GM18498 (cell line): Measurements from ENCODE around the gene SOHLH2.

ENCODE experiments used
- ATAC-seq: cut with Tn5 transposase; IDR thresholded peaks from one replicate; pipeline ENCODE4 v1.9.1; 2021; ENCODE audit warnings: mild to moderate bottlenecking, moderate library complexity; ENCODE audit not compliant: unreplicated experiment

Gene SOHLH2, protein sequence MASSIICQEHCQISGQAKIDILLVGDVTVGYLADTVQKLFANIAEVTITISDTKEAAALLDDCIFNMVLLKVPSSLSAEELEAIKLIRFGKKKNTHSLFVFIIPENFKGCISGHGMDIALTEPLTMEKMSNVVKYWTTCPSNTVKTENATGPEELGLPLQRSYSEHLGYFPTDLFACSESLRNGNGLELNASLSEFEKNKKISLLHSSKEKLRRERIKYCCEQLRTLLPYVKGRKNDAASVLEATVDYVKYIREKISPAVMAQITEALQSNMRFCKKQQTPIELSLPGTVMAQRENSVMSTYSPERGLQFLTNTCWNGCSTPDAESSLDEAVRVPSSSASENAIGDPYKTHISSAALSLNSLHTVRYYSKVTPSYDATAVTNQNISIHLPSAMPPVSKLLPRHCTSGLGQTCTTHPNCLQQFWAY

DNA sequence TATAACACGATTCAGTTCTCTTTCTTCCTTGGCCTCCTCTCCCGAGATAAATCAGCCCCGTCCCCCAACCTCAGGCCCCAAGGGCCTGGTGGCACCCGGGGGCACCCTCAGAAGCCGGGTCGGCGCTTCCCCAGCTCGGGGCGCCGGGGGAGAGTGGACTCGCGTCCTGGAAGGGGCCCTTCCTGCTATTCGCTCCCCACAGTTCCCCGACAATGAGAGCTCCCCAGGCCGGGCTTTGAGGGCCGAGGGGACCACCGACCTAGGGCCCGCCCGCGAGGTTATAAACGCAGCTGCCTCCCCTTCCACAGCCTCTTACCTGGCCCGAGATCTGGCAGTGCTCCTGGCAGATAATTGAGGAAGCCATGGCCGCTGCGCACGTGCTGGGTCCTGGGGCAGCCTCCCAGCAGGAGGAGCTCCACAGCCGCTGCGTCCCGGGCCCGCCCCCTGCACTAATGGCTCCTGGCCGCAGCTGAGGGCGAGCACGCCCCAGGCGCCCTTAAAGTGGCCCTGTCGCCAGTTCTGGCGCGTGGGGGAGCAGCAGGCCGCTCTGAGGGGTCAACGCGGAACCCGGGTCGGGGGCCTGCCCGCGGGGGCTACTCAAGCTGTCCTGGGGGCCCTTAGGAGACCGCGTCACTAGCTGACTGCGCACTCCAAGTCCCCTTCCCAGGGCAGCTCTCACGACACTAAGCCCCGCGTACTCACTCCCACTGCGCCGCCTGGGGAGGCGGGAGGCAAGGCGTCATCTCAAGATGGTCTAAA, at the start of gene SOHLH2:
Gene SOHLH2 (minus strand): TSS at position 394 of the 759 bp plus-strand sequence. CDS start 30 bp downstream, at position 364.
- no peak for ATAC-seq

GRCh38 chr13:36261976-36262375, 47.6 kb upstream of the SOHLH2 start:
- ATAC-seq = no peak

DNA sequence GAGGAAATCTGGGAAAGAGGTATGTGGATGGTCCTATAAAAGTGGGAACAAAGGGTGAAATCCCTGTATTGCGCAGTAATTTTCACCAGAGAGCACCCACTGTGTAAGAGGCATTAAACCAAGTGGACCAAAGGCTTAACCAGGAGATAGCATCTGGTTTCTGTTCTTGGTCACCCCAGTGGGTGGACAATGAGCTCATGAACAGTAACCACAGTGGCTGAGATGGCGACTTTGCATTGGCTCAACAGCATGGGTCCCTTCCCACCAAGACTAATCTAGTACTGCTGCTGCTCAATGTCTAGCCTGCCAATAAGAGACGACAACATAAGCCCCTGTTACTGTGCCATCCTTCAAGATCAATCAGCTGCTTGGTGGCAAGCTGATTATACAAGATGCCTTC, 46.7 kb upstream of the SOHLH2 start:
- no peak for ATAC-seq

GRCh38 chr13:36259361-36260137, 45.2 kb upstream of the SOHLH2 start:
- no peak for ATAC-seq

DNA sequence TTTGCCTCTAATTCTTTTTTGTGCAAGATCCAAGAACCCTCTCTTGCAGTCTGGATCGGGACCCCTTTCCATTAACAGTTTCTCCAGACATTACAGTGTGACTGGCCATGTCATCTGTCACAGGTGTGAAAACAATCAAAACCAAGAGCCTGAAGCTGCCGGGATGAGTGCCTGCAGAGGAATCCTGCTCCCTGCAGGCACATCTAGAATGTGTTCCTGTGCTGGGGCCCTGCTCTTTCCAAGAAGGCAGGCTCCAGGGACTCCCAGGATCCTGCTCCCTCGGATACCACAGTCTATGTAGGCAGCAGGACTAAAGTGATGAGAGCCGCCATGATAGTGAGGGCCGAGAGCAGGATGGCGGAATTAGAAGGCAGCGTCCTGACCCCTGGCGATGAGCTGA, 44.5 kb upstream of the SOHLH2 start:
- no peak for ATAC-seq

- ATAC-seq = no peak
Measured at GRCh38 chr13:36251526-36251925, 37.2 kb upstream of the SOHLH2 start.

- ATAC-seq = no peak
Measured at GRCh38 chr13:36251017-36251416, 36.7 kb upstream of the SOHLH2 start.

GRCh38 chr13:36248700-36249099, 34.3 kb upstream of the SOHLH2 start:
- no peak for ATAC-seq

DNA sequence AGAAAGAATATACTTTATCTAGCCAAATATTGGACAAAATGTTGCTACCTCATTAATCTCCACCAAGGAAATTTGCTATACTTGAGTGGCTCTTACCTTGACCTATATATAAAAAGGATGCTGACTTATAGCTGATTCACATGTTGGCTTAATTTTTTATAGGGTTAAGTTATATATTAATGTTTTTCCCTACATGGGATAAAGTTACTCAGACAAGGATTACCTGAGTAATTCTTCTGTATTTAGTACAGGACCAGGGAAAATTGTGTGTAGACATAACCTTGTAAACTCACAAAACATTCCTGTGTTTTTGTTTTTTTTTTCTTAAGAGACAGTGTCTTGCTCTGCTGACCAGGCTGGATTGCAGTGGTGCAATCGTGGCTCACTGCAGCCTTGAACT, 30.6 kb upstream of the SOHLH2 start:
- ATAC-seq = no peak

- ATAC-seq = no peak
Measured at GRCh38 chr13:36244073-36244472, 29.7 kb upstream of the SOHLH2 start.

DNA sequence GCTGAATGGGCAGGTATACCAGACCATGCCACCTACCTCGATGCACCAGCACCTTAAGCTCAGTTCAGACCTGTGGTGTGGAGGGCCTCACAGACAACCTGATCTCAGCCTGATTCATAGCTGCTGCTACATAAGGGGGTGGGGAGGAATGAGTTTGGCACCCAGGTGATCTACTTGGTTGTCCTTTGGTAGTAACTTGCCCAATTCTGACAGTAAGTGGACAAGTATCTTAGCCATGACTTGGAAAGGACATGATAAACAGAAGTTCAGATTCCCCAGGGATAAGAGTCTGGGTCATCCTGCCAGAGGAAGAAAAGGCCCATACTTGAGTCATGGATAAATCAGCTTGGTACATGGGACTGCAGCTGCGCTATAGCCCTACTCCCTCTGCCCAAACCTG, 28.4 kb upstream of the SOHLH2 start:
- no peak for ATAC-seq

DNA sequence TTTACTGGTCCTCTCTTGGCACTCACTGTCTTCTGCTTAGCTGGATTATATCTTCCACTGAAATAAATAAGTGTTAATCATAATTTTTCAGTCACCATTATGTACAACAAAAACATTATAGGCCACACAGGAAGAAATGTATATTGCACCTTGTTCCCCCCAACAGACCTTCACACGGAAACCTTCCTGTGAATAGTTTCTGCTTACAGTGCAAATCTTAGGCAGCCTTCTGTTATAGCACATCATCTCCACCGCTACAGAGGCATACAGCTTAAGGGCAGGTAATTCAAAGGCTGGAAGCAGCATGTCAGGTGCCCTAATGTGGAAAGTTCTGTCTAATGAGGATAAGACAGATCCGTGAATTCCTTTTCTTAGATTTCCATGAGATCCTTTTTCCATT, 16.9 kb upstream of the SOHLH2 start:
- ATAC-seq = no peak

- no peak for ATAC-seq
Measured at GRCh38 chr13:36224730-36225129, 10.4 kb upstream of the SOHLH2 start.

DNA sequence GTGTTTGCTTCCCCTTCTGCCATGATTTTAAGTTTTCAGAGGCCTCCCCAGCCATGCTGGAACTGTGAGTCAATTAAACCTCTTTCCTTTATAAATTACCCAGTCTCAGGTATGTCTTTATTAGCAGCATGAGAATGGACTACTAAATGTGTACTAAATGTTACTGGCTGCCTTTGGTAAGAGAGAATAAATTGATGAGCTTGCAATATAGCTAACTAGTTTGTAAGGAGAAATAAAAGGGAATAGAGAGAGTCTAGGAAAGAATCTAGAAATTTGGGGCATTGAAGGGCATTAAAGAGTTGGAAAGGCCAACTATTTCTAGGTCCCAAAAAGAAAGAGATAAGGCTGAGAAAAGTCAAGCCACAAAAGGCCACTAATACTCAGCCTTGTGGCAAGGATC, 5.5 kb upstream of the SOHLH2 start:
- no peak for ATAC-seq

DNA sequence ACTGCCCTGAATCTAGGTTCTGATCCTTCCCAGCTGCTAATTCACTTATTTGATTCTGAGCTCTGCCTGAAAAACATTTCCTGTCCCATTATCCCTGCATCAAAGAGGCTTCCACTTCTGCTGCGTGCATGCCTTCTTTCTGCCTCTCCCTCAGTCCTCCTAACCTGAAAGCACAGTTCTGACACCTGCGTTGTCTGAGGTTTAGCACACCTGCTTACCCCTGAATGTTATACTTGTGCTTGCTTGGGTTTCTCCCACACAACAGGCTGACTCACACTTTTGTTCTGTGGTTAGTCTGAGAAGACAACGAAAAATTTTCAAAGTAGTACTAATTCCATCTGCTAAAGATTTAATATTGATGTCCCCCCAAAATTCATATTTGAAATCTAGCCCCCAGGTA, 3.1 kb upstream of the SOHLH2 start:
- no peak for ATAC-seq

GRCh38 chr13:36212789-36213188, 1.6 kb downstream of the SOHLH2 start:
- ATAC-seq = no peak

- no peak for ATAC-seq
Measured at GRCh38 chr13:36211567-36211966, 2.8 kb downstream of the SOHLH2 start.

- no peak for ATAC-seq
Measured at GRCh38 chr13:36210738-36211137, 3.6 kb downstream of the SOHLH2 start.

DNA sequence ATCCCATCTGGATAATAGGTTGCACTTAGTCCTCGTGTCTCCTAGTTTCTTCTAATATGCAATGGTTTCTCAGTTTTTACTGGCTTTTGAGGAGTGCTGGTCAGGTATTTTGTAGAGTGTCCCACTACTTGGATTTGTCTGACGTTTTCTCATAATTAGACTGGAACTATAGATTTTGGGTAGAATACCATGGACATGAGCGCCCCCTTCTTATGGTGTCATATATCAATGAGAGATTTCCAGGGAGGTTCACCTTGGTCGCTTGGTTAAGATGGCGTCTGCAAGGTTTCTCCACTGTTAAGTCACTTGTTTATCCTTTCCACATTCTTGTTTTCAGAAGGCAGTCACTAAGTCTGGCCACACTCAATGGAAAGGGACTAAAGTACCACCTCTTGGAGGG, 6.7 kb downstream of the SOHLH2 start:
- ATAC-seq = no peak

- ATAC-seq = no peak
Measured at GRCh38 chr13:36193151-36193855, 21.1 kb downstream of the SOHLH2 start.

DNA sequence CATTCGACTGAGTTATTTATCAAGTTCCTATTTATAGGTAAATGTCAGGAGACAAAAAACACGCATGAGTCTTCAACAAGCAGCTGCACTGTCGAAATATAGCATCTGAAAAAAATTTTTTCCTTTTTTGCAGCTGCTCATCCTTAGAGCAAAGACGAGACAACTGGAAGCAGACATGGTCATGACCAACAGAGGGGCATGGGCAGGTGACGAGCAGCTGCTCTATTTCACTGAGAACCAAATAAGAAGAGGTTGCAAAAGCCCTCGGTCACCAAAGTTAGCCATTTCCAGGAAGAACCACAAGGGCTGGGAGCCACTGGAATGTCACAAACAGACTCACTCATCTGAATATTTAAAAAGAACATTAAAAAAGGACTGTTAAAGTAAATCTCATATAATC, 22.2 kb downstream of the SOHLH2 start:
- ATAC-seq = no peak
